Memory B cell (primary cell): ENCODE results near the gene KLF6.

ENCODE experiments used
- ATAC-seq: fragments of 150-1000 bp; cut with Tn5 transposase; 2 replicates; pipeline ENCODE4 v1.10.0; 2021; ENCODE audit warnings: low read depth, mild to moderate bottlenecking, moderate library complexity
- DNase-seq, 2 donors: peaks; one replicate each; pipeline ENCODE4 v3.0.0; 2022; ENCODE audit warnings: low spot score in 2 of 2
- H3K27ac Mint-ChIP-seq: one replicate; pipeline ENCODE4 v1.8.0; 2022; ENCODE audit warnings: mild to moderate bottlenecking, moderate library complexity, mixed read lengths
- H3K27me3 Mint-ChIP-seq: one replicate; pipeline ENCODE4 v1.8.0; 2022; ENCODE audit warnings: mixed read lengths
- H3K36me3 Mint-ChIP-seq: one replicate; pipeline ENCODE4 v1.8.0; 2022; ENCODE audit warnings: mild to moderate bottlenecking, mixed read lengths
- H3K4me1 Mint-ChIP-seq: one replicate; pipeline ENCODE4 v1.8.0; 2022; ENCODE audit warnings: mixed read lengths
- H3K4me3 Mint-ChIP-seq: one replicate; pipeline ENCODE4 v1.8.0; 2022; ENCODE audit warnings: mild to moderate bottlenecking, moderate library complexity, mixed read lengths
- H3K9me3 Mint-ChIP-seq: one replicate; pipeline ENCODE4 v1.8.0; 2022; ENCODE audit warnings: mixed read lengths

KLF6 gene

DNA sequence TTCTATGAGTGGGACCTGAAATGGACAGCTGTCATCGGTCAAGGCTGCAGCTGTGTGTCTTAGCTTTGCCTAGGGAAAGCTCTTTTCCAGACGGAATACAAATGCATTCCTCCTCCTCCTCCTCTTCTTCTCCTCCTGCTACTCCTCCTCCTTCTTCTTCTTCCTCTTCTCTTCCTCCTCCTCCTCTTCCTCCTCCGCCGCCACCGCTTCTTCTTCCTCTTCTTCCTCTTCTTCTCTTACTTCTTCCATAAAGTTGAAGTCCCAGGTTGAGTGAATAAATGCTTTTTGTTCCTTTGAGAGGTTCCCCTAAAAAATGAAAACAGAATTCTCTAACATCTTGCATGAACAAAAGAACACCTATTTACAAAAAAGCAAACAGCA, 28.7 kb downstream of the KLF6 start:
- H3K4me1 Mint-ChIP-seq: peaks cover 35% of the 10 kb centered on the region

DNA sequence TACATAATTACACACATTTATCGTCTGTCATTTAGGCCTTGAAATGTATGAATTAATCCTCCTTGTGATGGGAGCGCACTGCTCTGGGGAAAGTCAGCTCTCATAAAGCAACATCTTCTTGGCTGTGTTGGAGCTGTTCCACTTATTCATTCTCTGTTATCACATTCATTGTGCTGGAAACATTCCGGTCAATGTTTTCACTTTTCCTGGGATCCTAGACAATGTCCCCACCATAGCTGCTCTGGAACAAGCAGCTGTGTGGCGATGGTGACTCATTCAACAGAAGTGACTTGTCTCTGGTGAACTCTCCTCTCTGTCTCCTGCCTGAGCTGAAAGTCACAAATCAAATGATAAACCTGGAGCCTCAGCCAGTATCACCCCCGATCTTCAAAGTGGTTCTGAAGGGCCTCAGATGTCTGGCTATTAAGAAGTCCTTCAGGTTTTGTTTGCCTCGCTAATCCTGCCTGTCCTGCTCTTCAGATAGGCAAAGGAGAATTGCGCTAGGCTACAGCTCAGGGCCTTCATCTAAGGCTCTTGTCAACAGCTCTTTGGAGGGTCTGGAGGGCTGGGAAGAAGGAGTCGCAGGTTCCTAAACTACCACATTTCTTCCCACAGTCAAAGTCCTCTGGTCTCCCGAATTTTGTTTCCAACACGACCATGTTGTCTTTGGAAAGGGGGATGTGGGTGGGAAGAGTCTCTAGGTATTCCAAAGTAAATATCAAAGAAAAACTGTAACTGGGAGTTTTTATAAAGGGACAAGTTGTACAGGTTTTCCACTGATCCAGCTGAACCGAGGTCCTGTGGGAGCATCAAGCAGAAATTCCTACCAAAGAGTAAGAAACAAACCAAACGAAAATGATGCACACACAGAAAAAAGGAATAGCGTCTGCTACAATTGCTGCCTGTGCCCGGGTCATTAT, 29.3 kb downstream of the KLF6 start:
- no peak overlapping the region for H3K4me3 Mint-ChIP-seq
- H3K27me3 Mint-ChIP-seq: no peaks in the 10 kb centered on the region
- H3K9me3 Mint-ChIP-seq: peaks cover 6% of the 10 kb centered on the region
- H3K36me3 Mint-ChIP-seq: peaks cover 6% of the 10 kb centered on the region
- peak overlapping the region; percentile 67 for H3K27ac Mint-ChIP-seq
- ATAC-seq (no peak), DNase-seq (no peak)
- H3K4me1 Mint-ChIP-seq: peaks cover 30% of the 10 kb centered on the region

More for the DNA sequence above, 28.7 kb downstream of the KLF6 start:
- Mint-ChIP-seq H3K4me3 (no peak overlapping the region), H3K36me3 (peaks cover 10% of the 10 kb centered on the region), H3K27ac (peak overlapping the region; percentile 67), H3K27me3 (no peaks in the 10 kb centered on the region), H3K9me3 (peaks cover 10% of the 10 kb centered on the region)
- DNase-seq (no peak), ATAC-seq (no peak)

DNA sequence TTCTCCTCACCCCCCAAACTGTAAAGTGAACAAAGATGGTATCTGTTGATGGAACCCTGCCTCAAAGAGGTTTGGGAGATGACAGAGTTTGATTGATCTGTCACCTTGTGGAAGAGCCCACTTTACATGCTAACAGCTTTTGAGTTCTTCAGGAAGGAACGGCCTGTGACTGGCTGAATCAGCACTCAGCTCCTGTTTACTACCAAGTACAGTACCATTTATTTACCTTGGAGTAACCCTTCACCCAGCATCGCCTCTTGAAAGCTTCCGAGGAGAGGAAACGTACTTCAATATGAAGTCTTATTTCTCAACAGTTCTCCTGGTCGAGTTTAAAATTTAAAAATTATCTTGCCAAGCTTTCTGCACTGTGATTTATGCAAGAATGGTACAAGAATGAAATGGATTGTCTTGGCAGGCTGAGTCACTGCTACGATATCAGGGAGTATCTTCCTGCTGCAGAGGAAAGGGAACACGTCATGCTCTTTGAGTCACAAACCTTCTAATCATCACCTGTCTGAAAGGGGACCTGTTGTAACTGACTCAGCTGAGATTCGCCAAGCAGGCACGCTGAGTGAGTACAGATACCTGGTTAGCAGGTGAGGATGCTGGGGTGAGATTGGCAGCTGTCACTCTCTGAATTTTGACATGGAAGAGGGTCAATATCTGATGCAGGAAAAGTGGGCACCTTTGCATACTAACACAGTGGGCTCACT, 30.1 kb downstream of the KLF6 start:
- no peak for ATAC-seq
- H3K27ac Mint-ChIP-seq: no peak overlapping the region
- no peaks in the 10 kb centered on the region for H3K27me3 Mint-ChIP-seq
- H3K9me3 Mint-ChIP-seq: peaks cover 5% of the 10 kb centered on the region
- peaks cover 26% of the 10 kb centered on the region for H3K4me1 Mint-ChIP-seq
- peaks cover 5% of the 10 kb centered on the region for H3K36me3 Mint-ChIP-seq
- DNase-seq: no peak
- H3K4me3 Mint-ChIP-seq: no peak overlapping the region

DNA sequence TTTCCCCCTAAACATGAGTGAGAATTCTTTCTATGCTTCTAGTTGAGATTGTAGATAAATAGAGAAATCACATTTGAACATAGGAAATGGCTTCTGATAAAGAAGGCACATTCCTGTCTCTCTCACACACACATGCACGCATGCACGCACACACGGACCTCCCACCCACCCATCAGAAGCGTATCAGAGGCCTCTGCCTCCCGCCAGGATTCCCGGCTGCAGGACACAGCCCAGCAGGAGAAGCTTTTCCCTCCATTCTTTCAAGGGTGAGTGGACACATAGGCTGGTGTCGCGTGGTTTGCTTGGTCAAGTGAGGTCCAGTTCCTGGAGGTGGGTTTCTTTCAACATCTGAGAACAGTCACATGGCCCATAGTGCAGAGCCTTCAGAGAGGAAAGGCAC, 34.2 kb downstream of the KLF6 start:
- no peak overlapping the region for H3K4me3 Mint-ChIP-seq
- no peak for DNase-seq
- H3K4me1 Mint-ChIP-seq: peaks cover 5% of the 10 kb centered on the region
- H3K27me3 Mint-ChIP-seq: peaks cover 1% of the 10 kb centered on the region
- no peaks in the 10 kb centered on the region for H3K9me3 Mint-ChIP-seq
- no peak overlapping the region for H3K27ac Mint-ChIP-seq
- no peak for ATAC-seq
- H3K36me3 Mint-ChIP-seq: no peaks in the 10 kb centered on the region

DNA sequence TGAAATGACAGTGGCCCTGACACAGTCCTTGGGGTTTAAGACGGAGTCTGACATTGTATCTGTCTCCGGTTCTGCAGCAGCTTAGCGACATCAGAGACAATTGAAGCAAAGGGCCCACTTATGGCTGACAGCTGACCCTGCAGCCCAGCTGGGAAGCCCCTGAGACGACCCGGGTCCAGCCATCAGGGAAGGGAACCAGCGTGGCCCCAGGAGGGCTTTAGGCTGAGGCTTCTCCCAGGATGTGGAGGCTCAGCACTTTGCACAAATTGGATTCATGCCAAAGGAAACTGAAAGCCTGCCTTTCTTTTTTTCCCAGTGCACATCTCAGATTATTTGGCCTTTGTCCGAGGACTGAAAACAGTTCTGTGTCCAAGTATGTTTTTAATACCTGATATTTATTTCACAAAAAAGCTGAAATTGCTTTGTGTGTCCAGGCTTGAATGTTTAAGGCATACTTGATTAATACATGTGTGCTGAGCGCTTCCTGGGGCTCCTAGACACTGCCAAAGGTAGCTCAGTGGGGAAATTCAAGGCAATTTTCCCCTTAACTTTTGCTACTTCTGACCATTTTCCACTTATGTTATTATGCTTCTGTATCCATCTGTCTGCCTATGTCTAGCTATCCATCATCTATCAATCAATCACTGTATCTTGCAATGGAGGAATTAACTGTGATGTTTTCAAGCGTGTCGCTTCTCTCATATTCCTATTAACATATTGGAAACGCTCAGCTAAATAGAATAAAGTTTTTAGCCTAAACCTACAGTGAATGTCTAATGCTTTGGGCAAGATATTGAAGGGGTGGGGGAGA, 34.8 kb downstream of the KLF6 start:
- Mint-ChIP-seq H3K27ac (no peak overlapping the region), H3K9me3 (no peaks in the 10 kb centered on the region), H3K27me3 (peaks cover 1% of the 10 kb centered on the region), H3K36me3 (no peaks in the 10 kb centered on the region), H3K4me1 (peaks cover 5% of the 10 kb centered on the region), H3K4me3 (no peak overlapping the region)
- no peak for DNase-seq
- no peak for ATAC-seq

DNA sequence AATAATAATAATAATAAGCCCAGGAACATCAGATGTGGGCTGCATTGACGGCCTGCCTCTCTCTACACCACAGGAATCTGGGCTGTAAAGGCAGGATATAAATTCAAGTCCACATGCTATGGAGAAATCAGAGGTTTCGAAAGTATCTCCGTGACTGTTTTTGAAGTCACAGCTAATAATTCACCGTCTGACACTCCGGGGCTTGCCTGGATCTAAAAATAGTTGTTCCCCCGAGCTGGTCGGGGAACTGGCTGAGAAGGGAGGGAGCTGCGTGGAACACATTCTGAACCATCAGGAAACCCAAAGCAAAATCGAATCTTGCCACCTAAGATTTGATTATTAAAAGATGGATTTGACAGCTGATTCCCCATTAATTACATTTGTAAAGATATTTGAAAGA, 35.4 kb downstream of the KLF6 start:
- Mint-ChIP-seq H3K36me3 (no peaks in the 10 kb centered on the region), H3K27ac (no peak overlapping the region), H3K9me3 (no peaks in the 10 kb centered on the region), H3K4me3 (no peak overlapping the region), H3K4me1 (peaks cover 5% of the 10 kb centered on the region), H3K27me3 (peaks cover 1% of the 10 kb centered on the region)
- ATAC-seq (no peak), DNase-seq (no peak)

DNA sequence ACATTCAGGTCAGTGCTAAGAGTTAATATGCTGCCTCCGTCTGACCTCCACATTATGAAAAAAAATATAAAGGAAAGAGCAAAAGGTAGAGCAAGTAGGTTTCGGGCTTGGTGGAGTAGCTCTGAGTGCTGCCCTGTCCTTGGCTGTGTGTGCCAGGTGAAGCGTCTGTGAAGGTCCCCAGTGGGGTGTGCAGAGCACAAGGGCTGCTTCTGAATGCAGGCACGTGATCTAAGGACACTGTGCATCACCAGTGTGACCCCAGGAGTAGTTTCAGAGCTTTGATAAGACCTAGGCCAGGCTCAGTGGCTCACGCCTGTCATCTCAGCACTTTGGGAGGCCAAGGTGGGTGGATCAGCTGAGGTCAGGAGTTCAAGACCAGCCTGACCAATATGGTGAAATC, 36.0 kb downstream of the KLF6 start:
- no peak overlapping the region for H3K27ac Mint-ChIP-seq
- H3K4me3 Mint-ChIP-seq: no peak overlapping the region
- DNase-seq: no peak
- peaks cover 1% of the 10 kb centered on the region for H3K27me3 Mint-ChIP-seq
- peaks cover 5% of the 10 kb centered on the region for H3K4me1 Mint-ChIP-seq
- no peaks in the 10 kb centered on the region for H3K36me3 Mint-ChIP-seq
- no peaks in the 10 kb centered on the region for H3K9me3 Mint-ChIP-seq
- no peak for ATAC-seq

DNA sequence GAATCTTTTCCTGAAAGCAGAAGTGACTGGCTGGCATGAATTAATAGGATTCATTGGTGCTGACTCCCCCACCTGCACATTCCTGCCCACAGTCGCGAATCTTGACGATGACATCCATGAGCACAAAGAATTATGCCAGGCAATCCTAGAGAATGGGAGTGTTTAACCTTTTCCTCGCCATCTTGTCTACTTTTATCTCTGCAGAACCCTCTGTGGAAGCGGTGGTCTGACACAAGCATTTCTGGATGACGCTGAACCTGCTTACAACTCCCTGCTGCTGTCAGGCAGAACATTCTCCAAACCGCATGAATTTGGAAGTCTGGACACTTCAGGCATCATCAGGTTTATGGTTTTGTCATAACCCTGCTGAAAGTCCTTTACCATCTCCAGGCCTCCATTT, 36.5 kb downstream of the KLF6 start:
- H3K27ac Mint-ChIP-seq: no peak overlapping the region
- no peaks in the 10 kb centered on the region for H3K36me3 Mint-ChIP-seq
- H3K27me3 Mint-ChIP-seq: peaks cover 1% of the 10 kb centered on the region
- H3K4me3 Mint-ChIP-seq: no peak overlapping the region
- H3K9me3 Mint-ChIP-seq: no peaks in the 10 kb centered on the region
- peaks cover 5% of the 10 kb centered on the region for H3K4me1 Mint-ChIP-seq
- DNase-seq (no peak), ATAC-seq (no peak)

DNA sequence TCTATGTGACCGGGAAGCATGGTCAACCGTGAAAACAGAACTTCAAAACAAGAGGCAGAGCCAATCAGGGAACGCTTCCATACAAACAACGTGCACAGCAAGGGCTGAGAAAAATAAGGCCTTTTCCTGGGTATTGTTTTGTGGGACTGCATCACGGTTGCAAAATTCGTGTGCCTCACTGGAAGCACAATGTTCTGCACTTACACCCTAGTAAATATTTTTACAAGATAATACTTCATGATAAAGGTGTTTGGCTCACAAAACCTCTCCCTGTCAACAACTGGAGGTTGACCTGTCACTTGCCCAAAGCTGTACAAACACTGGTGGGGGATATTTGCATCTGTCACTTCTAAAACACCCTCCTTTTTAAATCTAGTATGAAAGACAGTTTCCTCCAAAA, 37.0 kb downstream of the KLF6 start:
- Mint-ChIP-seq H3K36me3 (no peaks in the 10 kb centered on the region), H3K4me1 (peaks cover 5% of the 10 kb centered on the region), H3K4me3 (no peak overlapping the region), H3K27me3 (peaks cover 1% of the 10 kb centered on the region), H3K27ac (no peak overlapping the region), H3K9me3 (no peaks in the 10 kb centered on the region)
- DNase-seq (no peak), ATAC-seq (no peak)

DNA sequence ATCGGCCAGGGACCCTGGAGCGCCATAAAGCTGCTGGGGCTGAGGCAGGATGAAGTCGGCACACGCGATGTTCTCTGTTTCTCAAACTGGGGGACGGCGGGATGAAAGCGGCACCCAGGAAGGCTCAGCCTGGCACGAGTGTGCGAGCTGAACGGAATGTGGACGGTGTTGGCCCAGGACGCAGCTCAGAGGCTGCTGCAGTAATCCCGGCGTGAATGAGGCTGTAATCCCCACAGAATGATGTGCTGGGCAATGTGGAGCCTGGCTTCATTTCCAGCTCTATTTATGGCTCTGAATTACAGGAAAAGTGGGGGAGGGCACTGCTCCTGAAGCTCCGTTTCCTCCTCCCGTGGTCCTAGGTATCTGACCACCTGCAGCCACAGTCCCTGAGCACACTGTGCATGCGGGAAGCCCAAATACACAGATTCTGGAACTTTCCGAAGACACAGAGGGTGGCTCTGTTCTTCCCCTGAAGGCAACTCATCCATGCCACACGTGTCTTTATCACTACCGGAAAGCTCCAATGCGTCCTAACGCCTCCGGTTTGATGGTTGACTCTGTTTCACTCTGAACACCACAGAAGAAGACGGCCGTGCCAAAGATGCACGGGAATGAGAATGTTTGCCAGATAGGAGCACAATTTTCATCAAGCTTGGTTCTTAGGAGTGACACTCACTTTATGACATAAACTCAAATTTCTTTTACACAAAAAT, 37.6 kb downstream of the KLF6 start:
- no peaks in the 10 kb centered on the region for H3K9me3 Mint-ChIP-seq
- no peak for DNase-seq
- H3K27ac Mint-ChIP-seq: no peak overlapping the region
- H3K27me3 Mint-ChIP-seq: peaks cover 1% of the 10 kb centered on the region
- peaks cover 5% of the 10 kb centered on the region for H3K4me1 Mint-ChIP-seq
- no peak for ATAC-seq
- H3K4me3 Mint-ChIP-seq: no peak overlapping the region
- no peaks in the 10 kb centered on the region for H3K36me3 Mint-ChIP-seq

DNA sequence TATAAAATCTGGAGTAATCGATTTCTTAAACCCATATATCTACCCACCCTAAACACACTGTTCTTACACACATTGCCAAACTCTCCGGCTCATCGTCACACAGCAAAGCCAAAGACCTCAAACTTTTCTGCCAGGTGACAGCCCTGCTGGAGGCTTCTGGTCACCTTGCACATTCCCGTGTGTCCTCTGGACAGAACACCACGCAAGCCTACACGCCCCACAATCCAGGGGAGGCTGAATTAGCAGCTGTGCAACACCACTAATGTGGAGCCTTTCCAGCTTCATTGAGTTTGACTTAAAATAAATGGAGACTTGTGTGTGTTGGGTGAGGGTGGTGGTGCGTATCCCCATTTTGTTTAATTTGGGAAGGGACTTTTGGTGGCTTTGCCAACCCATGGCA, 38.4 kb downstream of the KLF6 start:
- Mint-ChIP-seq H3K9me3 (no peaks in the 10 kb centered on the region), H3K27me3 (peaks cover 1% of the 10 kb centered on the region), H3K4me3 (no peak overlapping the region), H3K36me3 (no peaks in the 10 kb centered on the region), H3K27ac (no peak overlapping the region), H3K4me1 (peaks cover 6% of the 10 kb centered on the region)
- DNase-seq (no peak), ATAC-seq (no peak)

DNA sequence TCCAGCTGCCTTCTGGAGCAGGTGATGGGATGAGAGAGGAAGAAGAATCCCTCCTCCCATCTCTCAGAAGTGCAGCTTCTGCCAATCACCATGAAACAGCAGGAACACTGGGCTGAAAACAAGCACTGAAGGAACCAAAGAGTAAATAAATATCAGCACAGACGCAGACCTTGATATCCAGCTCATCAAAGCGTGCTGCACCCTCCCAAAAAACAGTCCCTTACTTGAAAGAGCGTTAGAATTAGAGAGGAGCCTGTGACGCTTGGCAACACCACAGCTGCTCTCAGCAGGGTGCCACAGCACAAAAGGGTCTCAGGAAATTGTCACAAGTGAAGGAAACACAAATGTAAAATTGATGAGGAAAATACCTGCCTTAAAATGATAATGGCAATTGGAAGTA, 39.5 kb downstream of the KLF6 start:
- H3K27ac Mint-ChIP-seq: no peak overlapping the region
- H3K4me3 Mint-ChIP-seq: no peak overlapping the region
- no peaks in the 10 kb centered on the region for H3K9me3 Mint-ChIP-seq
- ATAC-seq: no peak
- H3K4me1 Mint-ChIP-seq: peaks cover 10% of the 10 kb centered on the region
- no peak for DNase-seq
- no peaks in the 10 kb centered on the region for H3K36me3 Mint-ChIP-seq
- peaks cover 1% of the 10 kb centered on the region for H3K27me3 Mint-ChIP-seq

DNA sequence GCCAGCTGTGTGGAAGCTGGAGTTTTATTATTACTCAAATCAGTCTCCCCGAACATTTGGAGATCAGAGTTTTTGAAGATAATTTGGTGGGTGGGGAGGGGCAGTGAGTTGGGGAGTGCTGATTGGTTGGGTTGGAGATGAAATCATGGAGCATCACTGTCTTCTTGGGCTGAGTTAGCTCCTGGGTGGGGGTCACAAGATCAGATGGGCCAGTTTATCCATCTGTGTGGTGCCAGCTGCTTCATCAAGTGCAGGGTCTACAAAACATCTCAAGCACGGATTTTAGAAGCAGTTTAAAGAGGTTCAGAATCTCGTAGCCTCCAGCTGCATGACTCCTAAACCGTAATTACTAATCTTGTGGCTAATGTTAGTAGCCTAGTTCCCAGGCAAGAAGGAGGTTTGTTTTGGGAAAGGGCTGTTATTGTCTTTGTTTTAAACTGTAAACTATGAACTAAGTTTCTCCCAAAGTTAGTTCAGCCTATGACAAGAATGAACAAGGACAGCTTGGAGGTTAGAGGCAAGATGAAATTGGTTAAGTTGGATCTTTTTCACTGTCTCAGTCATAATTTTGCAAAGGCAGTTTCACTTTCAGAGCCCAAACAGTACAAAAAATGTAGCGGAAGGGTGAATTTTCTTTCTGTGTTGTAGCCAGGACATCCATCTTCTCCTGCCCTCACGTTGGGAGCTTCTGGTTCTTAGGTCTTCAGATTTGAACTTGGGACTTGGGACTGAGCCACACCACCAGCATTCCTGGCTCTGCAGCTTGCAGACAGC, 43.1 kb downstream of the KLF6 start:
- H3K9me3 Mint-ChIP-seq: no peaks in the 10 kb centered on the region
- H3K4me3 Mint-ChIP-seq: peak overlapping the region; percentile 68
- no peaks in the 10 kb centered on the region for H3K36me3 Mint-ChIP-seq
- no peak for DNase-seq
- peaks cover 15% of the 10 kb centered on the region for H3K4me1 Mint-ChIP-seq
- H3K27me3 Mint-ChIP-seq: no peaks in the 10 kb centered on the region
- H3K27ac Mint-ChIP-seq: peak overlapping the region; percentile 63
- no peak for ATAC-seq
